Measurements from ENCODE around the gene UQCC2. TPM values are rescaled to one million over a fixed set of nuclear protein-coding genes. Genes with fewer than 3 reads are reported as not detected.

The UQCC2 gene
- total and polyA plus RNA-seq, 2 of the 4 experiments (the other 2 are of a cell fraction), result 13.8 to 34.5 TPM

- Histone ChIP-seq H3K9ac (ENCODE audit: low read depth, low read length) (no peak overlapping the region), H3K4me2 (ENCODE audit: low read depth, low read length) (no peak overlapping the region), H2BK20ac (ENCODE audit: low read depth, low read length) (no peak overlapping the region), H3K23ac (ENCODE audit: low read depth, low read length) (no peak overlapping the region), H3K27me3 (ENCODE audit: control insufficient read depth, insufficient read depth, low read length) (no peaks in the 10 kb centered on the region; the same call in 1 of the 2 replicates), H4K5ac (ENCODE audit: low read depth, low read length) (no peak overlapping the region), H2BK15ac (ENCODE audit: low read depth, low read length) (no peak overlapping the region), H3K9me3 (ENCODE audit: control insufficient read depth, insufficient read depth, low read length) (no peaks in the 10 kb centered on the region), H3K36me3 (ENCODE audit: control insufficient read depth, insufficient read depth, low read length) (no peaks in the 10 kb centered on the region), H3K4me3 (ENCODE audit: insufficient read depth, low read depth, low read length) (no peak overlapping the region), H4K20me1 (ENCODE audit: insufficient read depth, low read length) (no peaks in the 10 kb centered on the region), H4K8ac (ENCODE audit: low read depth in 2 of 2, low read length in 2 of 2) (no peak overlapping the region), H3K79me1 (ENCODE audit: low read depth in 1 of 2, low read length in 2 of 2) (no peaks in the 10 kb centered on the region), H3K9me1 (ENCODE audit: insufficient read depth, low read length) (peaks cover 2% of the 10 kb centered on the region; the same call in 1 of the 2 replicates), H3K56ac (ENCODE audit: extremely low read depth, insufficient read depth, low read length) (no peak overlapping the region), H2AK9ac (replicated peaks; ENCODE audit: low read depth, low read length, poor library complexity) (no peak overlapping the region), H2AFZ (replicated peaks; ENCODE audit: low read length, poor library complexity) (no peak overlapping the region), H2AK5ac (ENCODE audit: low read depth, low read length) (no peak overlapping the region), H3K27ac (ENCODE audit: insufficient read depth, low read length) (no peak overlapping the region), H3K14ac (replicated peaks; ENCODE audit: low read depth, low read length) (no peak overlapping the region), H4K91ac (ENCODE audit: insufficient read depth, low read depth, low read length) (no peak overlapping the region), H3K18ac (ENCODE audit: low read depth, low read length) (no peak overlapping the region), H2BK120ac (ENCODE audit: low read depth, low read length) (no peak overlapping the region), H2BK5ac (ENCODE audit: low read depth, low read length, poor library complexity, severe bottlenecking) (no peak overlapping the region), H3K4me1 (ENCODE audit: control insufficient read depth, insufficient read depth, low read length) (peaks cover 2% of the 10 kb centered on the region; the same call in 1 of the 2 replicates), H3K4ac (ENCODE audit: low read depth, low read length) (no peak overlapping the region)
- POLR2A ChIA-PET (ENCODE audit: unreplicated experiment), result no interaction called here
- DNase-seq (no peak), ATAC-seq (ENCODE audit: low read depth) (no peak)
- intact Hi-C loops (cut with micrococcal nuclease), result no loop called here
- TF ChIP-seq RCOR1 (IDR thresholded peaks at IDR 0.05; ENCODE audit: insufficient replicate concordance, low read length) (no peak), RFX5 (IDR thresholded peaks at IDR 0.05; ENCODE audit: low read depth, low read length) (no peak), MAZ (IDR thresholded peaks at IDR 0.05; ENCODE audit: borderline replicate concordance, low read depth, low read length) (no peak), CEBPB (IDR thresholded peaks at IDR 0.05; ENCODE audit: low read depth, low read length) (no peak), POLR2A (IDR thresholded peaks at IDR 0.05; ENCODE audit: low read depth, low read length) (no peak), MXI1 (IDR thresholded peaks at IDR 0.05; ENCODE audit: borderline replicate concordance, low read depth, low read length) (no peak), MAFK (IDR thresholded peaks at IDR 0.05; ENCODE audit: low read depth, low read length) (no peak)
- TF ChIP-seq, protein P1, sequence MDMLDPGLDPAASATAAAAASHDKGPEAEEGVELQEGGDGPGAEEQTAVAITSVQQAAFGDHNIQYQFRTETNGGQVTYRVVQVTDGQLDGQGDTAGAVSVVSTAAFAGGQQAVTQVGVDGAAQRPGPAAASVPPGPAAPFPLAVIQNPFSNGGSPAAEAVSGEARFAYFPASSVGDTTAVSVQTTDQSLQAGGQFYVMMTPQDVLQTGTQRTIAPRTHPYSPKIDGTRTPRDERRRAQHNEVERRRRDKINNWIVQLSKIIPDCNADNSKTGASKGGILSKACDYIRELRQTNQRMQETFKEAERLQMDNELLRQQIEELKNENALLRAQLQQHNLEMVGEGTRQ (IDR thresholded peaks at IDR 0.05; ENCODE audit: low read depth, low read length), result no peak
- TF ChIP-seq, protein P2, sequence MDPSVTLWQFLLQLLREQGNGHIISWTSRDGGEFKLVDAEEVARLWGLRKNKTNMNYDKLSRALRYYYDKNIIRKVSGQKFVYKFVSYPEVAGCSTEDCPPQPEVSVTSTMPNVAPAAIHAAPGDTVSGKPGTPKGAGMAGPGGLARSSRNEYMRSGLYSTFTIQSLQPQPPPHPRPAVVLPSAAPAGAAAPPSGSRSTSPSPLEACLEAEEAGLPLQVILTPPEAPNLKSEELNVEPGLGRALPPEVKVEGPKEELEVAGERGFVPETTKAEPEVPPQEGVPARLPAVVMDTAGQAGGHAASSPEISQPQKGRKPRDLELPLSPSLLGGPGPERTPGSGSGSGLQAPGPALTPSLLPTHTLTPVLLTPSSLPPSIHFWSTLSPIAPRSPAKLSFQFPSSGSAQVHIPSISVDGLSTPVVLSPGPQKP (IDR thresholded peaks at IDR 0.05; ENCODE audit: borderline replicate concordance, low read depth, low read length), result no peak
- no TSS peak for BruUV-seq (replicated peaks)
- CTCF ChIA-PET, result no interaction called here
- dilution Hi-C loops (cut with HindIII; ENCODE audit: low sequenced_read_pairs, unreplicated experiment), result no loop called here
- in situ Hi-C loops (cut with MboI; ENCODE audit: low sequenced_read_pairs), result no loop called here
- WGBS, 2 experiments (ENCODE audit: extremely low coverage in 2 of 2, insufficient read length in 1 of 2), result 91% methylated on average over 4 of the region's 11 CpGs; no CpG with 5 or more reads in 1 of the 2 experiments
Observed at GRCh38 chr6:33667776-33668175, 43.7 kb downstream of the UQCC2 start.

Data from IMR-90 (cell line).